Measurements from ENCODE around the gene GTPBP4. TPM values are rescaled to one million over a fixed set of nuclear protein-coding genes. Genes with fewer than 3 reads are reported as not detected.

The GTPBP4 gene
- total RNA-seq, 4 donors from 2014 or later = 16.9 to 196 (median 22.6) TPM

- DNase-seq = no peak
- H3K4me3 ChIP-seq = no peak overlapping the region
- peaks cover 0 to 98% (median 0%) of the 10 kb centered on the region in 3 donors for H3K36me3 ChIP-seq
- no peak for TF ChIP-seq POLR2A (IDR thresholded peaks at IDR 0.05)
- no peaks in the 10 kb centered on the region for H3K4me1 ChIP-seq
- no peak overlapping the region for H3K27ac ChIP-seq
- H3K9me3 ChIP-seq = no peaks in the 10 kb centered on the region
- H3K27me3 ChIP-seq = no peaks in the 10 kb centered on the region
Observed at GRCh38 chr10:1011696-1012095, 23.5 kb downstream of the GTPBP4 start.

GRCh38 chr10:1015688-1016087 lies 27.5 kb downstream of the GTPBP4 start:
- TF ChIP-seq CTCF (IDR thresholded peaks at IDR 0.05) (no peak), POLR2A (IDR thresholded peaks at IDR 0.05) (no peak)
- no peak for DNase-seq

GRCh38 chr10:1019362-1019761 lies 31.1 kb downstream of the GTPBP4 start:
- Histone ChIP-seq H3K4me3 (no peak overlapping the region), H3K36me3 (peaks cover 0 to 54% (median 0%) of the 10 kb centered on the region in 3 donors)
- no peak for TF ChIP-seq POLR2A (IDR thresholded peaks at IDR 0.05)
- no peak for TF ChIP-seq CTCF (IDR thresholded peaks at IDR 0.05)

More at GRCh38 chr10:1015688-1016087, 27.5 kb downstream of the GTPBP4 start:
- H3K27me3 ChIP-seq = no peaks in the 10 kb centered on the region
- H3K4me1 ChIP-seq = no peaks in the 10 kb centered on the region
- peaks cover 0 to 91% (median 0%) of the 10 kb centered on the region in 3 donors for H3K36me3 ChIP-seq
- H3K9me3 ChIP-seq = no peaks in the 10 kb centered on the region
- no peak overlapping the region for H3K27ac ChIP-seq
- no peak overlapping the region for H3K4me3 ChIP-seq

GRCh38 chr10:1020460-1020859 lies 32.2 kb downstream of the GTPBP4 start:
- no peaks in the 10 kb centered on the region for H3K9me3 ChIP-seq
- H3K4me1 ChIP-seq = no peaks in the 10 kb centered on the region
- no peak for TF ChIP-seq POLR2A (IDR thresholded peaks at IDR 0.05)
- no peak for TF ChIP-seq CTCF (IDR thresholded peaks at IDR 0.05)
- peaks cover 0 to 46% (median 0%) of the 10 kb centered on the region in 3 donors for H3K36me3 ChIP-seq
- H3K27ac ChIP-seq = no peak overlapping the region
- no peak overlapping the region for H3K4me3 ChIP-seq
- no peaks in the 10 kb centered on the region for H3K27me3 ChIP-seq
- DNase-seq = no peak

More at GRCh38 chr10:1019362-1019761, 31.1 kb downstream of the GTPBP4 start:
- no peaks in the 10 kb centered on the region for H3K9me3 ChIP-seq
- no peaks in the 10 kb centered on the region for H3K4me1 ChIP-seq
- H3K27ac ChIP-seq = no peak overlapping the region
- H3K27me3 ChIP-seq = no peaks in the 10 kb centered on the region
- no peak for DNase-seq

GRCh38 chr10:1020958-1021357 lies 32.7 kb downstream of the GTPBP4 start:
- no peak for DNase-seq
- H3K36me3 ChIP-seq = peaks cover 0 to 41% (median 0%) of the 10 kb centered on the region in 3 donors
- H3K4me1 ChIP-seq = no peaks in the 10 kb centered on the region
- no peaks in the 10 kb centered on the region for H3K27me3 ChIP-seq
- H3K4me3 ChIP-seq = no peak overlapping the region
- H3K9me3 ChIP-seq = no peaks in the 10 kb centered on the region
- no peak overlapping the region for H3K27ac ChIP-seq
- TF ChIP-seq POLR2A (IDR thresholded peaks at IDR 0.05) (no peak), CTCF (IDR thresholded peaks at IDR 0.05) (no peak)

GRCh38 chr10:1022413-1022812 lies 34.2 kb downstream of the GTPBP4 start:
- no peak for TF ChIP-seq CTCF (IDR thresholded peaks at IDR 0.05)
- no peak for TF ChIP-seq POLR2A (IDR thresholded peaks at IDR 0.05)
- DNase-seq = no peak
- H3K9me3 ChIP-seq = no peaks in the 10 kb centered on the region
- H3K4me1 ChIP-seq = no peaks in the 10 kb centered on the region
- H3K4me3 ChIP-seq = no peak overlapping the region
- H3K27ac ChIP-seq = no peak overlapping the region
- no peaks in the 10 kb centered on the region for H3K27me3 ChIP-seq
- H3K36me3 ChIP-seq = peaks cover 0 to 26% (median 0%) of the 10 kb centered on the region in 3 donors
